ENCODE measurements around the gene SH2D4B. TPM values are rescaled to one million over a fixed set of nuclear protein-coding genes. Genes with fewer than 3 reads are reported as not detected.

The SH2D4B gene
- total and polyA plus RNA-seq, 3 experiments from 2014 or later = 0.11 to 0.13 TPM; not detected in 1

DNA sequence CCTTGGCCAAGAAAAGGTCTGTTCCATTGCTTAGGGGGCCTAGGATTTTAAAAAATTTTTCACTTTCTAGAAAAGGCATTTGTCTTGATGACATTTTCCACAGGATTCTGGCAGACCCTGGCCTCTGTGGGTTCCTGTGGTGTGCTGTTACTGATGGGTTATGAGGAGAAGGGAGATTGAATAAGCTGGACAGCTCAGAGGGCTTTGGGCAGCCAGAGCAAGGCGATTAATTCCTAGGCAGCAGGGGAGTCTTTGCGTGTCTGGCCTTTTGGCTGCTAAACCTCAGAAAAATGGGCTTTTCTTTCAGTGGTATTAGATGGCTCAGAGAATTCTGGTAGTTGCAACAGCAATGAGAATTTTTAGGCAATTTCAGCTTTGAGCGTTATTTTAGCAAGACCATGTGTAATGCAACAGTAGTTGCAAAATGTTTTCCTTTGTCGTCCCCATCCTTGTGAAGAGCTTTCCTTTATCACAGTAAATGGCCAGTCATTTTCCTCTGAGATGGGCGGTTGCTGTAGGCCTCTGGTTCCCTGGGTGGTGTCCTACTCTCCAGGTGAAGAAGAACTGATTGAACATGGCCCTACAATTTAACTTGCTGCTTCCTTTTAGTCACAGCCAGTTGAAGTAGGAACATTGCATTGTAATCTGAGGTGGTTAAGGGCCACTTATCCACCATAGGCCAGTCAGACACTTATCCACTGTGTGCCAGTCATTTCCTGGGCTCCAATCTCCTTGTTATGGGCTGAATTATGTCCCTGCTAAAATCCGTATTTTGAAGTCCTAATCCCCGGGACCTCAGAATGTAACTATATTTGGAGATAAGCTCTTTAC is 43.2 kb downstream of the SH2D4B start:
- POLR2A ChIA-PET = no interaction called here
- Histone ChIP-seq H3K36me3 (ENCODE audit: insufficient read depth, low read length) (no peaks in the 10 kb centered on the region), H3K27me3 (ENCODE audit: insufficient read depth, low read length, poor library complexity, severe bottlenecking) (no peaks in the 10 kb centered on the region), H3K27ac (ENCODE audit: low read depth, low read length) (no peak overlapping the region), H3K4me3 (ENCODE audit: low read length) (no peak overlapping the region), H3K4me1 (ENCODE audit: insufficient read depth, low read length) (no peaks in the 10 kb centered on the region), H3K9me3 (ENCODE audit: low read length) (no peaks in the 10 kb centered on the region)
- H3K4me3 Mint-ChIP-seq = no peak overlapping the region
- CTCF ChIA-PET = interaction anchor here (0.5 kb wide), 1 partner anchor 23 kb away, joined by 3 read pairs; no protein-coding TSS in a partner anchor
- no peak for DNase-seq
- peaks cover 0 to 3% (median 2%) of the 10 kb centered on the region in 5 donors for H3K9me3 Mint-ChIP-seq
- no peaks in the 10 kb centered on the region for H3K4me1 Mint-ChIP-seq
- peaks cover 0 to 4% (median 0%) of the 10 kb centered on the region in 3 donors for H3K36me3 Mint-ChIP-seq
- peaks cover 6 to 8% of the 10 kb centered on the region in 2 donors for H3K27me3 Mint-ChIP-seq
- no peak overlapping the region for H3K27ac Mint-ChIP-seq

DNA sequence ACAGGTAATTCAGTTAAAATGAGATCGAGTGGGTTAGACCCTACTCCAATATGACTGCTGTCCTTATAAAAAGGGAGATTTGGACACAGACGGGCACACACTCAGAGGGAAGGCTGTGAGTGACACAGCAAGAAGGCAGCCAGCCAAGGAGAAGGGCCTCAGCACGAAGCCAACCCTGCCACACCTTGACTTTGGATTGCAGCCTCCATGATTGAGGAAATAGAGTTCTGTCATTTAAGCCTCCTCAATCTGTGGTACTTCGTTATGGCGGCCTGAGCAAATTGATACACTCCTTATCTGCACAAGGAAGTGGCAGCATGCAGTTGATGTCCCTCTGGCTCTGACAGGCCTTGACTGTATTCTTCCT is 43.8 kb downstream of the SH2D4B start:
- Histone ChIP-seq H3K4me3 (ENCODE audit: low read length) (no peak overlapping the region), H3K27ac (ENCODE audit: low read depth, low read length) (no peak overlapping the region), H3K9me3 (ENCODE audit: low read length) (no peaks in the 10 kb centered on the region), H3K36me3 (ENCODE audit: insufficient read depth, low read length) (no peaks in the 10 kb centered on the region), H3K4me1 (ENCODE audit: insufficient read depth, low read length) (no peaks in the 10 kb centered on the region), H3K27me3 (ENCODE audit: insufficient read depth, low read length, poor library complexity, severe bottlenecking) (no peaks in the 10 kb centered on the region)
- Mint-ChIP-seq H3K9me3 (peaks cover 0 to 3% (median 2%) of the 10 kb centered on the region in 5 donors), H3K36me3 (peaks cover 0 to 4% (median 0%) of the 10 kb centered on the region in 3 donors), H3K27me3 (peaks cover 6 to 8% of the 10 kb centered on the region in 2 donors), H3K4me1 (no peaks in the 10 kb centered on the region), H3K4me3 (no peak overlapping the region), H3K27ac (no peak overlapping the region)
- no peak for DNase-seq
- CTCF ChIA-PET = no interaction called here
- POLR2A ChIA-PET = no interaction called here

DNA sequence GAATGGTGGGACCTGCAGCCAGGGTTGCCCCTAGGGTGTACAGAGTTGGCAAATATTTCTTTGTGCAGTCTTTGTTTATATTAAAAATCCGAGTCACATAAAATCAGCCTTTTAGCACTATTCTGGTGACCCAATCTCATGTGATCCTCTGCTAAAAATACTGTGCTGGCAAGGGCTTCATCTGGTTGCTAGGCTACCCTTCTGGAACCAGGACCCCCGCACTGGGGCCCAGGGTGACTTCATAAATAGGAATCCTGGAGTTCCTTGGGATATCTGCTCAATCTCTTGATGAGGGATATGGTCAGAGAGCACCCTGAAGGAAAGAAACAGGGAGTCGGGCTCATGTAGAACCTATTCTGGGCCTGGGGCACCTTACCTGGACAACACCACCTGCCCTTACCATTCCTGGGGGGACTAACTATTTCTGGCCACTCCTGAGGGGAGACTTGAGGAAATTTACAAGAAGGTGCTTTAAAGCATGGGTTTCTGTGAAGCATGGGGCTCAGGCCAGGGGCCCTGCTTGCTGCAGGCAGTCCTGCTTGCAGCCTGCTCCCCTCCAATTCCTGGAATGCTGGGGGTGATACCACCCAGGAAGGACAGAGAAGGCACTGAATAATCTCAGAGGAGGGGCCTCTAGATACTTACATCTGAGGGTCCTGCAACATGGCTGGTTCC is 44.7 kb downstream of the SH2D4B start:
- Histone ChIP-seq H3K27ac (ENCODE audit: low read depth, low read length) (no peak overlapping the region), H3K9me3 (ENCODE audit: low read length) (no peaks in the 10 kb centered on the region), H3K27me3 (ENCODE audit: insufficient read depth, low read length, poor library complexity, severe bottlenecking) (no peaks in the 10 kb centered on the region), H3K36me3 (ENCODE audit: insufficient read depth, low read length) (no peaks in the 10 kb centered on the region), H3K4me1 (ENCODE audit: insufficient read depth, low read length) (no peaks in the 10 kb centered on the region), H3K4me3 (ENCODE audit: low read length) (no peak overlapping the region)
- ChIA-PET CTCF (no interaction called here), POLR2A (no interaction called here)
- no peaks in the 10 kb centered on the region for H3K9me3 Mint-ChIP-seq
- peaks cover 6 to 8% of the 10 kb centered on the region in 2 donors for H3K27me3 Mint-ChIP-seq
- DNase-seq = no peak
- H3K27ac Mint-ChIP-seq = no peak overlapping the region
- H3K4me1 Mint-ChIP-seq = no peaks in the 10 kb centered on the region
- H3K36me3 Mint-ChIP-seq = no peaks in the 10 kb centered on the region
- no peak overlapping the region for H3K4me3 Mint-ChIP-seq

DNA sequence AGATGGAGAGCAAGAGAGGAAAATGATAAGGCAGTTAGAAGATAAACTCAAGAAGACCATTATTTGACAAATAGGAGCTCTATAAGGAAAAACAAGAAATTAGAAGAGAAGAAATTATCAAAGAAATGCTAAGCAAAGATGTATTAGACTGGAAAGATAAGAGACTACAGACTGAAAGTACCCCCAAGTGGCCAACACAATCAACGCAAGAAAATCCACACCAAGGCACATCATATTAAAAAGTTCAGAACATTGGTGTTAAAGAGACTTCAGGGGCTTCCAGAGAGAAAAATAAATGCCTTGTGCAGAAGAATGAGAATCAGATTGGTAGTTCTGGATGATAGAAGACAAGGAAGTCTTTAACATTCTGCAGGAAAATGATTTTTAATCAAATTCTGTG is 46.0 kb downstream of the SH2D4B start:
- ChIA-PET CTCF (no interaction called here), POLR2A (no interaction called here)
- Mint-ChIP-seq H3K4me1 (no peaks in the 10 kb centered on the region), H3K36me3 (no peaks in the 10 kb centered on the region), H3K9me3 (no peaks in the 10 kb centered on the region), H3K27ac (no peak overlapping the region), H3K27me3 (peaks cover 6 to 10% of the 10 kb centered on the region in 2 donors), H3K4me3 (no peak overlapping the region)
- no peaks in the 10 kb centered on the region for H3K27me3 ChIP-seq (ENCODE audit: insufficient read depth, low read length, poor library complexity, severe bottlenecking)
- H3K9me3 ChIP-seq (ENCODE audit: low read length) = no peaks in the 10 kb centered on the region
- no peaks in the 10 kb centered on the region for H3K4me1 ChIP-seq (ENCODE audit: insufficient read depth, low read length)
- H3K36me3 ChIP-seq (ENCODE audit: insufficient read depth, low read length) = no peaks in the 10 kb centered on the region
- DNase-seq = peak in 1 of 5 donors; percentile 3
- no peak overlapping the region for H3K4me3 ChIP-seq (ENCODE audit: low read length)
- H3K27ac ChIP-seq (ENCODE audit: low read depth, low read length) = no peak overlapping the region

DNA sequence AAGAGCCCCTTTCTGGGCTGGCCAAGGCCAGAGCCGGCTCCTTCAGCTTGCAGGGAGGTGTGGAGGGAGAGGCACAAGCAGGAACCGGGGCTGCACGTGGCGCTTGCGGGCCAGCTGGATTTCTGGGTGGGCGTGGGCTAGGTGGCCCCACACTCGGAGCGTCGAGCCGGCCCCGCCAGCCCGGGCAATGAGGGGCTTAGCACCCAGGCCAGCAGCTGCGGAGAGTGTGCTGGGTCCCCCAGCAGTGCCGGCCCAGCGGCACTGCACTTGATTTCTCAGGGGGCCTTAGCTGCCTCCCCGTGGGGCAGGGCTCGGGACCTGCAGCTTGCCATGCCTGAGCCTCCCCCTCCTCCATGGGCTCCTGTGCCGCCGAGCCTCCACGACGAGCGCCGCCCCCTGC is 48.1 kb downstream of the SH2D4B start:
- no peak for DNase-seq
- POLR2A ChIA-PET = no interaction called here
- H3K36me3 ChIP-seq (ENCODE audit: insufficient read depth, low read length) = no peaks in the 10 kb centered on the region

DNA sequence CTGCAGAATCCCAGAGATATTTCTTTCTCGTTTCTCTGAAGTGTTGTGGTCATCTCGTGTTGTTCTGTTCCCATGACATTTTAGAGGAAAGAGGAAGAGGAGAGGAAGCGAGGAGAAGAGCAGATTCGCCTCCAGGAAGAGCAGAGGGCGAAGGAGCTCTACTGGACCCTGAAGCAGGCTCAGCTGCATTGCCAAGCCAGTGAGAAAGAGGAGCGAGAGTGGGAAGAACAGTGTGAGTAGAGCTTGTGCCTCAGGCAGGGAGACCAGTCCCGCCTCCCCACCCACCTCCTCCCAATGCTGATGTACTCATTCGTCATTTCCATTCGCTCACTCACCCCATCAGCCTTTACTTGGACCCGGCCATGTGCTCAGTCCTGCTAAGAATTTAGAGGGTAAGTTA is 50.8 kb downstream of the SH2D4B start:
- no peak for DNase-seq
- Histone ChIP-seq H3K27me3 (ENCODE audit: insufficient read depth, low read length, poor library complexity, severe bottlenecking) (no peaks in the 10 kb centered on the region), H3K27ac (ENCODE audit: low read depth, low read length) (no peak overlapping the region), H3K4me1 (ENCODE audit: insufficient read depth, low read length) (no peaks in the 10 kb centered on the region), H3K4me3 (ENCODE audit: low read length) (no peak overlapping the region), H3K36me3 (ENCODE audit: insufficient read depth, low read length) (no peaks in the 10 kb centered on the region), H3K9me3 (ENCODE audit: low read length) (no peaks in the 10 kb centered on the region)
- Mint-ChIP-seq H3K27ac (no peak overlapping the region), H3K27me3 (peaks cover 8 to 9% of the 10 kb centered on the region in 2 donors), H3K4me1 (no peaks in the 10 kb centered on the region), H3K4me3 (no peak overlapping the region), H3K9me3 (no peaks in the 10 kb centered on the region), H3K36me3 (no peaks in the 10 kb centered on the region)
- ChIA-PET CTCF (interaction anchor here (1.3 kb wide), 1 partner anchor 8 kb away, joined by 3 read pairs; no protein-coding TSS in a partner anchor), POLR2A (no interaction called here)

More for the DNA sequence above, 48.1 kb downstream of the SH2D4B start:
- H3K27me3 ChIP-seq (ENCODE audit: insufficient read depth, low read length, poor library complexity, severe bottlenecking) = no peaks in the 10 kb centered on the region
- no peaks in the 10 kb centered on the region for H3K4me1 ChIP-seq (ENCODE audit: insufficient read depth, low read length)
- Mint-ChIP-seq H3K4me3 (no peak overlapping the region), H3K4me1 (no peaks in the 10 kb centered on the region), H3K9me3 (no peaks in the 10 kb centered on the region), H3K27ac (no peak overlapping the region), H3K36me3 (no peaks in the 10 kb centered on the region), H3K27me3 (peaks cover 9 to 10% of the 10 kb centered on the region in 2 donors)
- CTCF ChIA-PET = interaction anchor here (1.2 kb wide), 1 partner anchor 10 kb away, joined by 4 read pairs; no protein-coding TSS in a partner anchor
- H3K4me3 ChIP-seq (ENCODE audit: low read length) = no peak overlapping the region
- no peak overlapping the region for H3K27ac ChIP-seq (ENCODE audit: low read depth, low read length)
- H3K9me3 ChIP-seq (ENCODE audit: low read length) = no peaks in the 10 kb centered on the region

DNA sequence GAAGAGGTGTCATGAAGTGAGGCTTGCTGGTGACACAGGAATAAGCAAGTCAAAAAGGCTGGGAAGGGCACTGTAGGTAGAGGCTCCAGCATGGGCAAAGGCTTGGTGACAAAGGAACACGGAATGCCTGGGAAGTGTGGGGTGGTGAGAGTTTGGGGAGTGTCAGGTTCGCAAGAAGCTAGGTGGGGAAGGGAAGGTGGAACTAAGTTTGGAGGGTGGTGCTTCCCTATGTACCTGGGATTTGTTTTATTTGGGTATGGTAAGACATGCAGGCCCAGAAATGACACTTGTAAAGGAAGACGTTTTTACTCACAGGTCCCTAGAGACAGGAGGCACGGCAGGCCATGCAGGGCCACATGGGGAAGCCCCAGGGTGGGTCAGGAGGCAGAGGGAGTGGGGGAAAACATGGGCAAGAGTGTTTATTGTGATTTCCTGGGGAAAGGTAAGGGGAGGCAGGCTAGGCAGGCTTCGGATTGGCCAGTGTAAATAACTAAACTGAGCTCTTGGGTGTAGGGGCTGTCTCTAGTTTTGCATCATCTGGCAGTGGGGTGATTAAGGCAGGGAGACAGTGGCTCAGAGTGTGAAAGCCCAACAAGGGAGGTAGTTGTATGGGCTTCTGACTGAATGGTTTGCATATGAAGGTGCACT is 52.1 kb downstream of the SH2D4B start:
- Histone ChIP-seq H3K36me3 (ENCODE audit: insufficient read depth, low read length) (no peaks in the 10 kb centered on the region), H3K27me3 (ENCODE audit: insufficient read depth, low read length, poor library complexity, severe bottlenecking) (no peaks in the 10 kb centered on the region), H3K27ac (ENCODE audit: low read depth, low read length) (no peak overlapping the region), H3K9me3 (ENCODE audit: low read length) (no peaks in the 10 kb centered on the region), H3K4me1 (ENCODE audit: insufficient read depth, low read length) (no peaks in the 10 kb centered on the region), H3K4me3 (ENCODE audit: low read length) (no peak overlapping the region)
- Mint-ChIP-seq H3K9me3 (no peaks in the 10 kb centered on the region), H3K27ac (peak overlapping the region in 1 of 8 donors; percentile 3), H3K4me3 (no peak overlapping the region), H3K27me3 (peaks cover 8 to 9% of the 10 kb centered on the region in 2 donors), H3K36me3 (no peaks in the 10 kb centered on the region), H3K4me1 (no peaks in the 10 kb centered on the region)
- ChIA-PET CTCF (no interaction called here), POLR2A (no interaction called here)
- no peak for DNase-seq

DNA sequence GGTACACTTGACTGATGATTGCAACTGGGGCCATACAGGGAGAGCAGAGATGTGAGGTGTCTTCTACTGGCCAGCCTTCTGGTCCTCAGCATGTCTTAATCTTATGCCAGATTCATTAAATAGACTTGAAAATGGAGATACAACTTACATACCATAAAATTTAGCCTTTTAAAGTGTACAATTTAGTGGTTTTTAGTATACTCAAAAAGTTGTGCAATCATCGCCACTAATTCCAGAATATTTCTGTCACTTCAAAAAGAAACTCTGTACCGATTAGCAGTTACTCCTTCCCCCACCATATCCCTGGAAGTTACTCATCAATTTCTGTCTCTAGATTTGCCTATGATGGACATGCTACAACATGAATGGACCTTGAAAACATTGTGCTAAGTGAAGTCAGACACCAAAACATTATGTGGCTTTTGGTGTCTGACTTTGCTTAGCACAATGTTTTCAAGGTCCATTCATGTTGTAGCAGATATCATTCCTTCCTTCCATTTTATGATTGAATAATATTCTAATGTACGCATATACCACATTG is 53.0 kb downstream of the SH2D4B start:
- Histone ChIP-seq H3K4me3 (ENCODE audit: low read length) (no peak overlapping the region), H3K36me3 (ENCODE audit: insufficient read depth, low read length) (no peaks in the 10 kb centered on the region), H3K27me3 (ENCODE audit: insufficient read depth, low read length, poor library complexity, severe bottlenecking) (no peaks in the 10 kb centered on the region), H3K27ac (ENCODE audit: low read depth, low read length) (no peak overlapping the region), H3K9me3 (ENCODE audit: low read length) (no peaks in the 10 kb centered on the region), H3K4me1 (ENCODE audit: insufficient read depth, low read length) (no peaks in the 10 kb centered on the region)
- peaks cover 8 to 12% of the 10 kb centered on the region in 2 donors for H3K27me3 Mint-ChIP-seq
- no peak overlapping the region for H3K27ac Mint-ChIP-seq
- H3K4me1 Mint-ChIP-seq = no peaks in the 10 kb centered on the region
- no peak overlapping the region for H3K4me3 Mint-ChIP-seq
- ChIA-PET CTCF (no interaction called here), POLR2A (no interaction called here)
- H3K9me3 Mint-ChIP-seq = no peaks in the 10 kb centered on the region
- H3K36me3 Mint-ChIP-seq = no peaks in the 10 kb centered on the region
- no peak for DNase-seq

All from CD8-positive, alpha-beta memory T cell (primary cell).